GM12878 (cell line): ENCODE results near the gene OR2M2. TPM values are rescaled to one million over a fixed set of nuclear protein-coding genes. Genes with fewer than 3 reads are reported as not detected.

Experiments used
- ATAC-seq: fragments of 200-7000 bp; cut with Tn5 transposase; 3 replicates; pipeline ENCODE4 v1.9.1; 2020; ENCODE audit warnings: mild to moderate bottlenecking, moderate library complexity
- BruUV-seq: library from RNA; stranded (reverse); fragments of 400-500 nt; replicated peaks from 2 replicates; lab custom pipeline; 2021; lab: Mats Ljungman, UMichigan
- CTCF ChIA-PET: fragments of 300-600 bp; sonication (Branson Sonifier 250); formaldehyde crosslinking; extraction: SDS; loops from one replicate; lab custom pipeline; 2021; ENCODE audit warnings: inconsistent platforms; lab: Yijun Ruan, JAX
- POLR2A ChIA-PET: fragments of 350-600 bp; formaldehyde crosslinking; extraction: SDS; loops from one replicate; lab custom pipeline; 2021; ENCODE audit warnings: inconsistent platforms; lab: Charles Lee
- RAD21 ChIA-PET: fragments of 300-600 bp; sonication (Branson Sonifier 250); formaldehyde crosslinking; loops from one replicate; lab custom pipeline; 2023; ENCODE audit warnings: antibody characterized with exemption; ENCODE audit not compliant: unreplicated experiment; lab: Charles Lee
- SMC1A ChIA-PET: fragments of 300-600 bp; sonication (Branson Sonifier 250); formaldehyde crosslinking; loops from one replicate; lab custom pipeline; 2023; ENCODE audit not compliant: unreplicated experiment, uncharacterized antibody; lab: Charles Lee
- DNase-seq: peaks from one replicate; pipeline ENCODE4 v3.0.0-alpha.2; 2011; ENCODE audit warnings: low read depth, low spot score
- FAIRE-seq: peaks from 3 replicates; lab custom pipeline; 2011; peaks lifted over from hg19 to GRCh38; lab: Jason Lieb, UNC
- H2AFZ ChIP-seq: 2 replicates; pipeline ENCODE4 v1.6.0; 2011; ENCODE audit warnings: low read depth, low read length, control low read depth; ENCODE audit not compliant: control insufficient read depth
- H3K27ac ChIP-seq: 2 replicates; pipeline ENCODE4 v1.5.1; 2011; ENCODE audit warnings: control low read depth; ENCODE audit not compliant: control insufficient read depth, insufficient read depth
- H3K27me3 ChIP-seq, 2 experiments: replicated peaks in 1 of 2; 2 replicates each; pipeline versions ENCODE4 v1.6.0 to v1.6.1; 2011; ENCODE audit warnings: low read length in 1 of 2; ENCODE audit not compliant: control insufficient read depth in 2 of 2, insufficient read depth in 2 of 2
- H3K36me3 ChIP-seq, 2 experiments: 2 replicates each; pipeline ENCODE4 v1.5.1; 2011; ENCODE audit warnings: low read length in 1 of 2; ENCODE audit not compliant: control insufficient read depth in 2 of 2, insufficient read depth in 2 of 2
- H3K4me1 ChIP-seq: 2 replicates; pipeline ENCODE4 v1.6.1; 2011; ENCODE audit warnings: mild to moderate bottlenecking, low read length, moderate library complexity, mixed read lengths; ENCODE audit not compliant: control insufficient read depth, insufficient read depth
- H3K4me2 ChIP-seq: 2 replicates; pipeline ENCODE4 v1.6.0; 2011; ENCODE audit warnings: control low read depth; ENCODE audit not compliant: control insufficient read depth, insufficient read depth
- H3K4me3 ChIP-seq: fragments of 200-600 bp; sonication (generic); 2 replicates; pipeline ENCODE4 v1.5.1; 2016
- H3K79me2 ChIP-seq: 2 replicates; pipeline ENCODE4 v1.6.0; 2011; ENCODE audit warnings: low read length; ENCODE audit not compliant: control insufficient read depth, insufficient read depth
- H3K9ac ChIP-seq: 2 replicates; pipeline ENCODE4 v1.8.0; 2011; ENCODE audit warnings: low read length, control low read depth, mixed read lengths; ENCODE audit not compliant: control insufficient read depth, insufficient read depth
- H3K9me3 ChIP-seq: replicated peaks from 3 replicates; pipeline ENCODE4 v1.5.1; 2011; ENCODE audit warnings: mild to moderate bottlenecking, low read length; ENCODE audit not compliant: control insufficient read depth, insufficient read depth
- H4K20me1 ChIP-seq: 2 replicates; pipeline ENCODE4 v1.6.0; 2011; ENCODE audit not compliant: control insufficient read depth, insufficient read depth
- CBX5 ChIP-seq: sonication (generic); IDR thresholded peaks from 2 replicates; pipeline ENCODE4 v1.6.1; 2016; ENCODE audit warnings: low read depth, moderate library complexity, mild to moderate bottlenecking, inconsistent platforms
- CEBPZ ChIP-seq: fragments of 150-350 bp; IDR thresholded peaks from 2 replicates; pipeline ENCODE4 v1.6.1; 2016; ENCODE audit warnings: low read depth, low read length
- CHD1 ChIP-seq: IDR thresholded peaks from 2 replicates; pipeline ENCODE4 v1.6.1; 2012; ENCODE audit warnings: low read depth, low read length, improper control_type of control experiment
- DPF2 ChIP-seq: fragments of 450-650 bp; IDR thresholded peaks from 2 replicates; pipeline ENCODE4 v1.6.1; 2017; ENCODE audit warnings: mild to moderate bottlenecking
- EGR1 ChIP-seq, 2 experiments: IDR thresholded peaks; 1 replicate in 1 of 2; 2 replicates in 1 of 2; pipeline ENCODE4 v1.6.1; 2011 to 2012; ENCODE audit warnings: low read depth in 2 of 2, low read length in 2 of 2, borderline replicate concordance in 1 of 2, mild to moderate bottlenecking in 1 of 2, moderate library complexity in 1 of 2
- IKZF1 ChIP-seq: fragments of 450-650 bp; conservative IDR thresholded peaks from 2 replicates; pipeline ENCODE4 v1.6.1; 2017; ENCODE audit warnings: antibody characterized with exemption, mild to moderate bottlenecking
- IRF5 ChIP-seq: fragments of 450-650 bp; IDR thresholded peaks from 2 replicates; pipeline ENCODE4 v1.6.1; 2017; ENCODE audit warnings: borderline replicate concordance
- LARP7 ChIP-seq: fragments of 450-650 bp; IDR thresholded peaks from 2 replicates; pipeline ENCODE4 v1.6.1; 2017; ENCODE audit warnings: mild to moderate bottlenecking
- MTA2 ChIP-seq: fragments of 450-650 bp; IDR thresholded peaks from 2 replicates; pipeline ENCODE4 v1.6.1; 2016; ENCODE audit warnings: low read depth, mild to moderate bottlenecking, moderate library complexity
- POLR2AphosphoS2 ChIP-seq: IDR thresholded peaks from 2 replicates; pipeline ENCODE4 v1.6.1; 2011; ENCODE audit warnings: low read depth, mild to moderate bottlenecking, low read length, improper control_type of control experiment, moderate library complexity
- RAD51 ChIP-seq: fragments of 450-650 bp; IDR thresholded peaks from 2 replicates; pipeline ENCODE4 v1.6.1; 2016; ENCODE audit warnings: moderate library complexity, mild to moderate bottlenecking, inconsistent platforms
- RBBP5 ChIP-seq: fragments of 200-600 bp; sonication (generic); conservative IDR thresholded peaks from 2 replicates; pipeline ENCODE4 v1.6.1; 2016
- REST ChIP-seq: IDR thresholded peaks from 2 replicates; pipeline ENCODE4 v1.6.1; 2012; ENCODE audit warnings: mild to moderate bottlenecking, low read depth, low read length
- RFX5 ChIP-seq: IDR thresholded peaks from 2 replicates; pipeline ENCODE4 v1.6.1; 2011; ENCODE audit warnings: low read depth, low read length, improper control_type of control experiment
- SIN3A ChIP-seq: IDR thresholded peaks from 2 replicates; pipeline ENCODE4 v1.6.1; 2012; ENCODE audit warnings: low read depth, low read length, improper control_type of control experiment
- SP1 ChIP-seq: IDR thresholded peaks from one replicate; pipeline ENCODE4 v1.6.1; 2011; ENCODE audit warnings: low read depth, low read length
- SUPT20H ChIP-seq: IDR thresholded peaks from 2 replicates; pipeline ENCODE4 v1.6.1; 2011; ENCODE audit warnings: low read depth, mild to moderate bottlenecking, low read length, moderate library complexity, borderline replicate concordance; ENCODE audit not compliant: control insufficient read depth
- WGBS: methylation state at CpG from one replicate; pipeline ENCODE4 v1.1.6; 2016; ENCODE audit warnings: low lambda C conversion rate; ENCODE audit not compliant: insufficient replicate concordance, insufficient coverage; ENCODE audit errors: missing lambda C conversion rate; 5-methylcytosine and 5-hydroxymethylcytosine counted together
- in situ Hi-C: fragments of 300-500 bp; cut with MboI; formaldehyde crosslinking; loops from 9 replicates; pipeline ENCODE4 v1.14.3; 2018; ENCODE audit warnings: mixed read lengths
- intact Hi-C: fragments of 100-400 bp; cut with micrococcal nuclease; formaldehyde crosslinking; loops from one replicate; pipeline ENCODE4 v1.14.2; 2022; ENCODE audit not compliant: unreplicated experiment
- polyA plus RNA-seq, 11 experiments: library from polyadenylated mRNA; depleted of rRNA in 4 of 11; unstranded in 6 of 11; stranded (reverse) in 5 of 11; fragments of >200 nt; fragmentation: Nextera tagmentation in 4 of 11; fragmentation: Illumina TruSeq in 1 of 11; extraction: Ambion mirVana in 4 of 11; extraction: Trizol in 1 of 11; gene quantifications; 1 replicate in 1 of 11; 2 replicates in 10 of 11; pipeline versions ENCODE4 v1.2.1 to v1.2.3, GENCODE V29; 2011 to 2016; ENCODE audit warnings: inconsistent platforms in 2 of 11, missing spikeins in 2 of 11, low read depth in 1 of 11
- total RNA-seq, 4 experiments: library from RNA; depleted of rRNA in 3 of 4; stranded (reverse); fragments of >200 nt in 3 of 4; fragmentation: Illumina TruSeq in 1 of 4; extraction: Trizol in 1 of 4; gene quantifications; 2 replicates each; pipeline versions ENCODE4 v1.2.1 to v1.2.3, GENCODE V29; 2013 to 2021

Gene OR2M2
- total and polyA plus RNA-seq, 10 of the 15 experiments (the other 5 are each of a cell fraction or from before 2014, with no cell fraction given), result not detected

GRCh38 chr1:248164031-248164430 lies 10.6 kb upstream of the OR2M2 start:
- DNase-seq, result no peak
- intact Hi-C loops, result no loop called here
- POLR2A ChIA-PET, result no interaction called here
- TF ChIP-seq CHD1, result no peak
- no peak for TF ChIP-seq SIN3A
- no peak for TF ChIP-seq IRF5
- TF ChIP-seq EGR1 (IDR thresholded peaks at IDR 0.05; ENCODE audit: borderline replicate concordance in 1 of 2, low read depth in 2 of 2, low read length in 2 of 2), result no peak
- no peak for TF ChIP-seq RBBP5
- no peak for TF ChIP-seq POLR2AphosphoS2
- no peak for TF ChIP-seq REST
- TF ChIP-seq DPF2, result no peak
- no peak for TF ChIP-seq SP1
- TF ChIP-seq CEBPZ, result no peak
- TF ChIP-seq MTA2, result no peak
- TF ChIP-seq LARP7, result no peak
- TF ChIP-seq RAD51, result no peak
- no peak for TF ChIP-seq SUPT20H
- TF ChIP-seq RFX5, result no peak
- TF ChIP-seq CBX5, result no peak
- no peak for TF ChIP-seq IKZF1

More at GRCh38 chr1:248164031-248164430, 10.6 kb upstream of the OR2M2 start:
- Histone ChIP-seq H3K27ac (no peak overlapping the region), H2AFZ (no peak overlapping the region), H4K20me1 (no peaks in the 10 kb centered on the region), H3K4me1 (no peaks in the 10 kb centered on the region), H3K4me2 (no peak overlapping the region), H3K27me3 (no peaks in the 10 kb centered on the region), H3K9ac (no peak overlapping the region), H3K79me2 (no peaks in the 10 kb centered on the region), H3K9me3 (no peaks in the 10 kb centered on the region), H3K4me3 (no peak overlapping the region), H3K36me3 (no peaks in the 10 kb centered on the region)
- FAIRE-seq, result no peak
- no TSS peak for BruUV-seq
- ChIA-PET CTCF (interaction anchor here (1.3 kb wide), 1 partner anchor 13 kb away, joined by 3 read pairs; no protein-coding TSS in a partner anchor), SMC1A (no interaction called here), RAD21 (no interaction called here)
- 53% methylated on average over 12 of the region's 12 CpGs for WGBS
- no peak for ATAC-seq
- in situ Hi-C loops, result no loop called here
